ENCODE data around the gene KCNG4. TPM values are rescaled to one million over a fixed set of nuclear protein-coding genes. Genes with fewer than 3 reads are reported as not detected.

Gene KCNG4
- total and polyA plus RNA-seq, 2 donors (not counting 3 experiments of a cell fraction or from before 2014, with no cell fraction given): not detected

DNA sequence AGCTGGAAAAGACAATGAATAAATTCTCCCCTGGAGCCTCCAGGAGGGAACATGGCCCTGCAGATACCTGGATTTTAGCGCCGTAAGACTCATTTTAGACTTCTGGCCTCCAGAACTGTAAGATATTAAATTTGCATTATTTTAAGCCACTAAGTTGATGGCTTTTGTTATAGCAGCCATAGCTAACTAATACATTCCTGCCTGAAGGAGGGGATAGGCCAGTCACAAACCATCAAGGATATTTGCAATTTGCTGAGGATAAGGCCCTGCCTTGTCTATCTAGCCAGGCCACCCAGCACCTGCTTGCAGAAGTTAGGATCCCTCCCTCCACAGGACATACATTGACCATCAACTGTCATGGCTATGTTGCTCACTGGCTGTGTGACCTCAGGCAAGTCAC, 4.9 kb upstream of the KCNG4 start:
- Histone ChIP-seq H3K9me1 (replicated peaks; ENCODE audit: control insufficient read depth, extremely low read depth, insufficient read depth, low read length) (no peaks in the 10 kb centered on the region), H4K20me1 (replicated peaks; ENCODE audit: control insufficient read depth, extremely low read depth, insufficient read depth, low read length) (no peaks in the 10 kb centered on the region), H2AFZ (ENCODE audit: low read depth, low read length) (no peak overlapping the region), H3K27ac (ENCODE audit: insufficient read depth, low read depth, low read length) (no peak overlapping the region), H3K4me3 (replicated peaks in 1 of 3; ENCODE audit: insufficient read depth in 1 of 3, low read depth in 1 of 3, low read length in 3 of 3) (no peak overlapping the region), H3K27me3 (ENCODE audit: control insufficient read depth in 2 of 2, insufficient read depth in 2 of 2, low read length in 2 of 2) (peaks cover 1 to 3% of the 10 kb centered on the region in 2 experiments), H3K79me2 (ENCODE audit: control insufficient read depth, insufficient read depth, low read length) (no peaks in the 10 kb centered on the region), H3K9ac (replicated peaks; ENCODE audit: extremely low read depth, insufficient read depth, low read length) (no peak overlapping the region), H3K4me1 (ENCODE audit: control insufficient read depth, extremely low read depth, insufficient read depth, low read length) (no peaks in the 10 kb centered on the region), H3K36me3 (ENCODE audit: control insufficient read depth in 2 of 2, extremely low read depth in 1 of 2, insufficient read depth in 2 of 2, low read length in 2 of 2) (no peaks in the 10 kb centered on the region), H3K4me2 (ENCODE audit: insufficient read depth, low read length) (no peak overlapping the region), H3K9me3 (replicated peaks; ENCODE audit: control insufficient read depth, insufficient read depth, low read length) (no peaks in the 10 kb centered on the region)
- dilution Hi-C loops (cut with MboI; ENCODE audit: extremely low pct_ligation_motif_present, low sequenced_read_pairs) (loop anchor here (25.0 kb wide), 1 partner anchor 168 kb away; no protein-coding TSS in a partner anchor), intact Hi-C loops (cut with micrococcal nuclease) (no loop called here)
- DNase-seq (ENCODE audit: low read depth, low spot score) (no peak), FAIRE-seq (no peak)
- BruUV-seq (replicated peaks): no TSS peak
- POLR2A ChIA-PET: no interaction called here
- TF ChIP-seq JUN (IDR thresholded peaks at IDR 0.05; ENCODE audit: borderline replicate concordance, insufficient read depth, insufficient read length, low read depth) (no peak), MYC (IDR thresholded peaks at IDR 0.05; ENCODE audit: low read depth, low read length) (no peak), POLR2A (IDR thresholded peaks at IDR 0.05; ENCODE audit: low read depth, low read length) (no peak), POLR2AphosphoS5 (IDR thresholded peaks at IDR 0.05; ENCODE audit: insufficient read depth, low read depth, low read length) (no peak), FOS (IDR thresholded peaks at IDR 0.05; ENCODE audit: borderline replicate concordance, insufficient read depth, low read length) (no peak), GATA2 (IDR thresholded peaks at IDR 0.05; ENCODE audit: insufficient read depth, insufficient read length, low read depth, low read length) (no peak), EZH2 (IDR thresholded peaks at IDR 0.05; ENCODE audit: borderline replicate concordance, low read depth, low read length, severe bottlenecking) (no peak)
- TF ChIP-seq, protein P1, sequence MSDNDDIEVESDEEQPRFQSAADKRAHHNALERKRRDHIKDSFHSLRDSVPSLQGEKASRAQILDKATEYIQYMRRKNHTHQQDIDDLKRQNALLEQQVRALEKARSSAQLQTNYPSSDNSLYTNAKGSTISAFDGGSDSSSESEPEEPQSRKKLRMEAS (IDR thresholded peaks at IDR 0.05; ENCODE audit: insufficient read depth, insufficient read length): no peak
- TF ChIP-seq, protein P2, sequence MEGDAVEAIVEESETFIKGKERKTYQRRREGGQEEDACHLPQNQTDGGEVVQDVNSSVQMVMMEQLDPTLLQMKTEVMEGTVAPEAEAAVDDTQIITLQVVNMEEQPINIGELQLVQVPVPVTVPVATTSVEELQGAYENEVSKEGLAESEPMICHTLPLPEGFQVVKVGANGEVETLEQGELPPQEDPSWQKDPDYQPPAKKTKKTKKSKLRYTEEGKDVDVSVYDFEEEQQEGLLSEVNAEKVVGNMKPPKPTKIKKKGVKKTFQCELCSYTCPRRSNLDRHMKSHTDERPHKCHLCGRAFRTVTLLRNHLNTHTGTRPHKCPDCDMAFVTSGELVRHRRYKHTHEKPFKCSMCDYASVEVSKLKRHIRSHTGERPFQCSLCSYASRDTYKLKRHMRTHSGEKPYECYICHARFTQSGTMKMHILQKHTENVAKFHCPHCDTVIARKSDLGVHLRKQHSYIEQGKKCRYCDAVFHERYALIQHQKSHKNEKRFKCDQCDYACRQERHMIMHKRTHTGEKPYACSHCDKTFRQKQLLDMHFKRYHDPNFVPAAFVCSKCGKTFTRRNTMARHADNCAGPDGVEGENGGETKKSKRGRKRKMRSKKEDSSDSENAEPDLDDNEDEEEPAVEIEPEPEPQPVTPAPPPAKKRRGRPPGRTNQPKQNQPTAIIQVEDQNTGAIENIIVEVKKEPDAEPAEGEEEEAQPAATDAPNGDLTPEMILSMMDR (IDR thresholded peaks at IDR 0.05; ENCODE audit: extremely low read depth in 1 of 2, insufficient read depth in 1 of 2, low read depth in 1 of 2, low read length in 2 of 2): no peak
- CTCF ChIA-PET: interaction anchor here (1.3 kb wide), 1 partner anchor 19 kb away, joined by 4 read pairs; no protein-coding TSS in a partner anchor
